ENCODE data around the gene ZNF552.
"Not testable (repeated sequence)": the region's sequence is repeated elsewhere in the genome, so short reads cannot be mapped to it uniquely, and the experiment has no call there.

The ZNF552 gene

GRCh38 chr19:57829316-57829715, 14.6 kb upstream of the ZNF552 start:
- no peaks in the 10 kb centered on the region for H3K9me3 Mint-ChIP-seq
- H3K4me3 Mint-ChIP-seq: no peak overlapping the region
- no peak for DNase-seq
- H3K4me1 Mint-ChIP-seq (ENCODE audit: low read depth in 2 of 2): peaks cover 12 to 26% of the 10 kb centered on the region in 2 donors
- H3K27ac Mint-ChIP-seq: peak overlapping the region; percentile 55 to 86
- ATAC-seq (replicated peaks): no peak
- H3K27me3 Mint-ChIP-seq: no peaks in the 10 kb centered on the region
- H3K36me3 Mint-ChIP-seq (ENCODE audit: insufficient read depth): peaks cover 10% of the 10 kb centered on the region

GRCh38 chr19:57825511-57825910, 10.8 kb upstream of the ZNF552 start:
- Mint-ChIP-seq H3K4me1 (ENCODE audit: low read depth in 2 of 2) (peaks cover 36 to 46% of the 10 kb centered on the region in 2 donors), H3K4me3 (no peak overlapping the region), H3K9me3 (no peaks in the 10 kb centered on the region), H3K36me3 (ENCODE audit: insufficient read depth) (peaks cover 14% of the 10 kb centered on the region), H3K27ac (no peak overlapping the region), H3K27me3 (no peaks in the 10 kb centered on the region)
- no peak for ATAC-seq (replicated peaks)
- DNase-seq: no peak

- ATAC-seq (replicated peaks); H3K4me3 Mint-ChIP-seq; H3K27me3 Mint-ChIP-seq; DNase-seq; H3K9me3 Mint-ChIP-seq: not testable (repeated sequence)
- peaks cover 22% of the 10 kb centered on the region for H3K36me3 Mint-ChIP-seq (ENCODE audit: insufficient read depth)
- H3K27ac Mint-ChIP-seq: peak overlapping the region in 1 of 2 donors; percentile 26
- peaks cover 40 to 49% of the 10 kb centered on the region in 2 donors for H3K4me1 Mint-ChIP-seq (ENCODE audit: low read depth in 2 of 2)
Measured at GRCh38 chr19:57823608-57824007, 8.9 kb upstream of the ZNF552 start.

GRCh38 chr19:57823155-57823554, 8.4 kb upstream of the ZNF552 start:
- not testable (repeated sequence) for H3K4me3 Mint-ChIP-seq; H3K9me3 Mint-ChIP-seq; ATAC-seq (replicated peaks); DNase-seq; H3K27me3 Mint-ChIP-seq
- peaks cover 22% of the 10 kb centered on the region for H3K36me3 Mint-ChIP-seq (ENCODE audit: insufficient read depth)
- peaks cover 40 to 49% of the 10 kb centered on the region in 2 donors for H3K4me1 Mint-ChIP-seq (ENCODE audit: low read depth in 2 of 2)
- peak overlapping the region in 1 of 2 donors; percentile 26 for H3K27ac Mint-ChIP-seq

GRCh38 chr19:57821501-57821900, 6.8 kb upstream of the ZNF552 start:
- H3K27me3 Mint-ChIP-seq; H3K4me3 Mint-ChIP-seq; ATAC-seq (replicated peaks); DNase-seq; H3K9me3 Mint-ChIP-seq: not testable (repeated sequence)
- Mint-ChIP-seq H3K36me3 (ENCODE audit: insufficient read depth) (peaks cover 21% of the 10 kb centered on the region), H3K4me1 (ENCODE audit: low read depth in 2 of 2) (peaks cover 34 to 43% of the 10 kb centered on the region in 2 donors), H3K27ac (peak overlapping the region in 1 of 2 donors; percentile 25)

GRCh38 chr19:57821095-57821494, 6.4 kb upstream of the ZNF552 start:
- H3K9me3 Mint-ChIP-seq; H3K27me3 Mint-ChIP-seq; DNase-seq; ATAC-seq (replicated peaks): not testable (repeated sequence)
- H3K27ac Mint-ChIP-seq: peak overlapping the region; percentile 98 to 99
- peaks cover 34 to 41% of the 10 kb centered on the region in 2 donors for H3K4me1 Mint-ChIP-seq (ENCODE audit: low read depth in 2 of 2)
- H3K4me3 Mint-ChIP-seq: peak overlapping the region in 1 of 2 donors; percentile 98
- H3K36me3 Mint-ChIP-seq (ENCODE audit: insufficient read depth): peaks cover 21% of the 10 kb centered on the region

- Mint-ChIP-seq H3K27ac (peak overlapping the region; percentile 98 to 99), H3K4me3 (peak overlapping the region; percentile 98 to 99), H3K9me3 (no peaks in the 10 kb centered on the region), H3K36me3 (ENCODE audit: insufficient read depth) (peaks cover 21% of the 10 kb centered on the region), H3K27me3 (no peaks in the 10 kb centered on the region), H3K4me1 (ENCODE audit: low read depth in 2 of 2) (peaks cover 34 to 40% of the 10 kb centered on the region in 2 donors)
- ATAC-seq (replicated peaks) (no peak), DNase-seq (no peak)
Measured at GRCh38 chr19:57820599-57820998, 5.9 kb upstream of the ZNF552 start.

GRCh38 chr19:57819475-57820148, 4.9 kb upstream of the ZNF552 start:
- DNase-seq (peak; percentile 71 to 75 (median 73)), ATAC-seq (replicated peaks) (peak; percentile 84)
- Mint-ChIP-seq H3K4me3 (peak overlapping the region; percentile 98 to 99), H3K9me3 (no peaks in the 10 kb centered on the region), H3K27ac (peak overlapping the region; percentile 98 to 99), H3K27me3 (no peaks in the 10 kb centered on the region), H3K4me1 (ENCODE audit: low read depth in 2 of 2) (peaks cover 41 to 48% of the 10 kb centered on the region in 2 donors), H3K36me3 (ENCODE audit: insufficient read depth) (peaks cover 25% of the 10 kb centered on the region)

- no peaks in the 10 kb centered on the region for H3K9me3 Mint-ChIP-seq
- no peaks in the 10 kb centered on the region for H3K27me3 Mint-ChIP-seq
- ATAC-seq (replicated peaks) (no peak), DNase-seq (no peak)
- H3K36me3 Mint-ChIP-seq (ENCODE audit: insufficient read depth): peaks cover 32% of the 10 kb centered on the region
- H3K4me1 Mint-ChIP-seq (ENCODE audit: low read depth in 2 of 2): peaks cover 46 to 50% of the 10 kb centered on the region in 2 donors
- no peak overlapping the region for H3K27ac Mint-ChIP-seq
- peak overlapping the region in 1 of 2 donors; percentile 98 for H3K4me3 Mint-ChIP-seq
Measured at GRCh38 chr19:57818378-57818777, 3.7 kb upstream of the ZNF552 start.

GRCh38 chr19:57817976-57818375, 3.3 kb upstream of the ZNF552 start:
- no peak overlapping the region for H3K27ac Mint-ChIP-seq
- H3K4me1 Mint-ChIP-seq (ENCODE audit: low read depth in 2 of 2): peaks cover 47 to 49% of the 10 kb centered on the region in 2 donors
- no peaks in the 10 kb centered on the region for H3K27me3 Mint-ChIP-seq
- peaks cover 32% of the 10 kb centered on the region for H3K36me3 Mint-ChIP-seq (ENCODE audit: insufficient read depth)
- DNase-seq (no peak), ATAC-seq (replicated peaks) (no peak)
- H3K4me3 Mint-ChIP-seq: peak overlapping the region; percentile 34 to 98
- no peaks in the 10 kb centered on the region for H3K9me3 Mint-ChIP-seq

- Mint-ChIP-seq H3K27me3 (no peaks in the 10 kb centered on the region), H3K4me1 (ENCODE audit: low read depth in 2 of 2) (peaks cover 43 to 47% of the 10 kb centered on the region in 2 donors), H3K4me3 (no peak overlapping the region), H3K36me3 (ENCODE audit: insufficient read depth) (peaks cover 28% of the 10 kb centered on the region), H3K27ac (no peak overlapping the region), H3K9me3 (no peaks in the 10 kb centered on the region)
- DNase-seq (no peak), ATAC-seq (replicated peaks) (no peak)
Measured at GRCh38 chr19:57816652-57817051, 1.9 kb upstream of the ZNF552 start.

- Mint-ChIP-seq H3K27ac (peak overlapping the region; percentile 89 to 99), H3K36me3 (ENCODE audit: insufficient read depth) (peaks cover 35% of the 10 kb centered on the region), H3K9me3 (no peaks in the 10 kb centered on the region), H3K4me1 (ENCODE audit: low read depth in 2 of 2) (peaks cover 36 to 40% of the 10 kb centered on the region in 2 donors), H3K4me3 (peak overlapping the region; percentile 95 to 99), H3K27me3 (no peaks in the 10 kb centered on the region)
- no peak for ATAC-seq (replicated peaks)
- DNase-seq: no peak
Measured at GRCh38 chr19:57815247-57816075, 748 bp upstream of the ZNF552 start.

GRCh38 chr19:57813919-57814504, 701 bp downstream of the ZNF552 start:
- H3K4me1 Mint-ChIP-seq (ENCODE audit: low read depth in 2 of 2): peaks cover 29 to 32% of the 10 kb centered on the region in 2 donors
- peak overlapping the region; percentile 95 to 99 for H3K4me3 Mint-ChIP-seq
- H3K9me3 Mint-ChIP-seq: no peaks in the 10 kb centered on the region

More at GRCh38 chr19:57813919-57814504, 701 bp downstream of the ZNF552 start:
- Mint-ChIP-seq H3K27me3 (no peaks in the 10 kb centered on the region), H3K36me3 (ENCODE audit: insufficient read depth) (peaks cover 26% of the 10 kb centered on the region), H3K27ac (peak overlapping the region; percentile 89 to 99)
- no peak for ATAC-seq (replicated peaks)
- no peak for DNase-seq

Measured in effector memory CD8-positive, alpha-beta T cell (primary cell).